22Rv1 (cell line): ENCODE data around the gene CARD10.

Experiments
- ZFX ChIP-seq: fragments of 450-650 bp; IDR thresholded peaks from 2 replicates; pipeline ENCODE4 v1.6.1; 2017; ENCODE audit warnings: antibody characterized with exemption, borderline replicate concordance
- TF ChIP-seq, protein P1 (sequence below): fragments of 450-650 bp; IDR thresholded peaks from 2 replicates; pipeline ENCODE4 v1.5.1; 2017; ENCODE audit warnings: mild to moderate bottlenecking

DNA sequence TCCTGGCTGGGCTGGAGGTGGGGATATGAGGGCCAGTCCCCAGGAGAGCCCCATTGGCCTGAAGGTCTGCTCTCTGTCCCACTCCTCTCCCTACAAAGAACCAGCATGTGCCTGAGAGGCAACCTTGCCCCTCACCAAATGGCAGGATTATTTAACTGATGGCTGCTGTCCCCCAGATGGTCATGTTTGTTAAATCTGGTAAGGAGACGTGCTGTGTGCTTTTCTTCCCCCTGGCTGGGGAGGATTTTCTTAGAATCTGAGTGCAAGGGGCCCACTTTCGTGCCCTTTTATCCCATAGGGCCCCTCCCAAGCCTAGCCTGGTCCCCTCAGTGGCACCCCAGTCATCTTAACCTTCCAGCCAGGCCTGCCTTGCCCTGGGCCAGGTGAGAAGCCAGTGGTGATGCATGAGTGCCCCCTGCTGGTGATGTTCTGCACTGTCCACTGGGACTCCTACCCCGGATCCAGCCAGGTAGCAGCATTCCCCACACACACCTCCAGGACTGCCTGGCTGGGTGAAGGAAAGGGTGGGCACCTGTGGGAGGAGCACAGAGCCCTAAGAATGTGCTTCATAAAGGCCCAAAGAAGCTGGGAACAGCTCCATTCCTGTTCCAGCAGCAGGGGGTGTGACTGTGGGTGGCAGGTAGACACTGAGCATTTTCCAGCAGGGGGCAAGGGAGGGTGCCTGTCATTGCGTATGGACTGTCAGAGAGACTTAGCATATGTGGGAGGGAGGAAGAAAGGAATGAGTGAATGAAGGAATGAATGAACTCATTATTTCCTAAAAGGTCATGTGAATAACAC is 61.9 kb downstream of the CARD10 start:
- TF ChIP-seq, protein P1, sequence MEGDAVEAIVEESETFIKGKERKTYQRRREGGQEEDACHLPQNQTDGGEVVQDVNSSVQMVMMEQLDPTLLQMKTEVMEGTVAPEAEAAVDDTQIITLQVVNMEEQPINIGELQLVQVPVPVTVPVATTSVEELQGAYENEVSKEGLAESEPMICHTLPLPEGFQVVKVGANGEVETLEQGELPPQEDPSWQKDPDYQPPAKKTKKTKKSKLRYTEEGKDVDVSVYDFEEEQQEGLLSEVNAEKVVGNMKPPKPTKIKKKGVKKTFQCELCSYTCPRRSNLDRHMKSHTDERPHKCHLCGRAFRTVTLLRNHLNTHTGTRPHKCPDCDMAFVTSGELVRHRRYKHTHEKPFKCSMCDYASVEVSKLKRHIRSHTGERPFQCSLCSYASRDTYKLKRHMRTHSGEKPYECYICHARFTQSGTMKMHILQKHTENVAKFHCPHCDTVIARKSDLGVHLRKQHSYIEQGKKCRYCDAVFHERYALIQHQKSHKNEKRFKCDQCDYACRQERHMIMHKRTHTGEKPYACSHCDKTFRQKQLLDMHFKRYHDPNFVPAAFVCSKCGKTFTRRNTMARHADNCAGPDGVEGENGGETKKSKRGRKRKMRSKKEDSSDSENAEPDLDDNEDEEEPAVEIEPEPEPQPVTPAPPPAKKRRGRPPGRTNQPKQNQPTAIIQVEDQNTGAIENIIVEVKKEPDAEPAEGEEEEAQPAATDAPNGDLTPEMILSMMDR = peak; percentile 94
- TF ChIP-seq ZFX = no peak
